Neural progenitor cell (in vitro differentiated cells): ENCODE results near the gene MYH15.

Source experiments
- EZH2 ChIP-seq: fragments of 200-600 bp; sonication (generic); IDR thresholded peaks from 2 replicates; pipeline ENCODE4 v1.6.1; 2017; ENCODE audit warnings: antibody characterized with exemption, mild to moderate bottlenecking, moderate library complexity
- EZH2phosphoT487 ChIP-seq: fragments of 200-600 bp; sonication (generic); IDR thresholded peaks from 2 replicates; pipeline ENCODE4 v1.6.1; 2017; ENCODE audit warnings: antibody characterized with exemption
- TF ChIP-seq, protein P1 (sequence below): fragments of 200-600 bp; sonication (generic); IDR thresholded peaks from 2 replicates; pipeline ENCODE4 v1.5.1; 2017; ENCODE audit warnings: antibody characterized with exemption, mild to moderate bottlenecking

DNA sequence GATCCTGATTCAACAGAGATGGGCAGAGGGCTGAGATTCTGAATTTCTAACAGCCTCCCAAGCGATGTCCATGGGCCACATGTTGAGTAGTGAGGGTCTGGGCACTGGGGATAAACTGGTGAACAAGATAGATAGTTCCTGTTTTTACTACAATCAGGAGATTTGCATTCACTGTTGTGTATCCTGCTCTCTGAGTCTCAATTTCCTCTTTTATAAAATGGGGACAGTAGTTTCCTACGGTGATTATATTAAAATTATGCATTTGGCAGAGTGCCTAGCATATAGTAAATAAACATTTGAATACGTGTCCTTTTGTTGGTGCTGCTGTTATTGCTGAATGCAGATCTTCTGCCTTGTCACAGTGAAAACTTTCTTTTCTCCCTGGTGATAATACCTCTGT is 102.5 kb downstream of the MYH15 start:
- TF ChIP-seq, protein P1, sequence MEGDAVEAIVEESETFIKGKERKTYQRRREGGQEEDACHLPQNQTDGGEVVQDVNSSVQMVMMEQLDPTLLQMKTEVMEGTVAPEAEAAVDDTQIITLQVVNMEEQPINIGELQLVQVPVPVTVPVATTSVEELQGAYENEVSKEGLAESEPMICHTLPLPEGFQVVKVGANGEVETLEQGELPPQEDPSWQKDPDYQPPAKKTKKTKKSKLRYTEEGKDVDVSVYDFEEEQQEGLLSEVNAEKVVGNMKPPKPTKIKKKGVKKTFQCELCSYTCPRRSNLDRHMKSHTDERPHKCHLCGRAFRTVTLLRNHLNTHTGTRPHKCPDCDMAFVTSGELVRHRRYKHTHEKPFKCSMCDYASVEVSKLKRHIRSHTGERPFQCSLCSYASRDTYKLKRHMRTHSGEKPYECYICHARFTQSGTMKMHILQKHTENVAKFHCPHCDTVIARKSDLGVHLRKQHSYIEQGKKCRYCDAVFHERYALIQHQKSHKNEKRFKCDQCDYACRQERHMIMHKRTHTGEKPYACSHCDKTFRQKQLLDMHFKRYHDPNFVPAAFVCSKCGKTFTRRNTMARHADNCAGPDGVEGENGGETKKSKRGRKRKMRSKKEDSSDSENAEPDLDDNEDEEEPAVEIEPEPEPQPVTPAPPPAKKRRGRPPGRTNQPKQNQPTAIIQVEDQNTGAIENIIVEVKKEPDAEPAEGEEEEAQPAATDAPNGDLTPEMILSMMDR = no peak
- no peak for TF ChIP-seq EZH2phosphoT487
- TF ChIP-seq EZH2 = no peak
